ENCODE results near the gene GMCL2. TPM values are rescaled to one million over a fixed set of nuclear protein-coding genes. Genes with fewer than 3 reads are reported as not detected.

Gene GMCL2
- total RNA-seq, 4 donors from 2014 or later, result not detected

DNA sequence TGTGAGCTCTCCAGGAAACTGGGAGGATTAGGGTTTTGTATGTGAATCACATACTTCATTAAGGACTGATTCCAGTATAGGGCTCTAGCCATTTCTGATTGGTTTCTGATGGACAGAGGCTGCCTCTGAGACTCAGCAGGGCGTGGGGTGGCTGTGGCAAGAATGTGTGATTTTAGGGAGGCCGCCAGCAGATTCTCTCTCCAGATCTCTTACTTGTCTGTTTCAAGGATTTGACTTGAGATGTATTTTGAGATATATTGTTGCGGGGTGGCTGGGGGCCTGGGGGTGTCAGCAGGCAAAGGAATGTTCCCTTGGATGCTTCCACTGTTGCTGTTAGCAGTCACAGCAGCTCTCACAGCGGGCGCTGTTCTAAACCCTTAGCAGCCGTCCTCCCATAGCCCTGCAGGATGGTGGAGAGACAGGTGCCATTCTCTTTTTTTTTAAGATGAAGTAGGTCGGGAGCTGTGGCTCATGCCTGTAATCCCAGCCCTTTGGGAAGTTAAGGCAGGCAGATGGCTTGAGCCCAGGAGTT lies 9.2 kb upstream of the GMCL2 start:
- H3K9me3 ChIP-seq, result no peaks in the 10 kb centered on the region
- no peak for DNase-seq (ENCODE audit: extremely low spot score)
- no peaks in the 10 kb centered on the region for H3K36me3 ChIP-seq
- peaks cover 0 to 20% (median 0%) of the 10 kb centered on the region in 4 donors for H3K27me3 ChIP-seq
- 83% methylated on average over 4 of the region's 7 CpGs for WGBS
- no peak overlapping the region for H3K4me3 ChIP-seq
- intact Hi-C loops (cut with DNase I), result no loop called here
- no peak for TF ChIP-seq POLR2A (IDR thresholded peaks at IDR 0.05; ENCODE audit: low read depth)
- no peaks in the 10 kb centered on the region for H3K4me1 ChIP-seq
- no peak overlapping the region for H3K27ac ChIP-seq (replicated peaks in 1 of 4)

DNA sequence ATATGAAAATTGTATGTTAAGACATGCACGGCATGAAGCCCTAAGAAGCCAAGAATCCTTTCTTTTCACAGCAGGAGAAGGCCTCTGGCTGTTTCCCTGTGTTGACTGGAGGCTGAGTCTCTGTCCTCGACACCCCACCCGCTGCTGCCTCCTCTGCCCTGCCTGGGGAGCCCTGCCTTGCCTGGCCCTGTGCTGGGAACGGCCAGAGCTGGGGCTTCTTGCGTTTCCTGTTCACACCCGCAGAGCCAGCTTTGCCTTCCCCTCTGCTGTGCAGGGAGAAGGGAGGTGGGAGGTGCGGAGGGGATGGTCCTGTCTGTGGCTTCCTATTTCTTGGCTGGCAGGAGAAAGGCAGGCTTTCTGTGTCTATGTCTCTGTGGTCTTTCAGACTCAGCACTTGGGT lies 6.9 kb upstream of the GMCL2 start:
- H3K9me3 ChIP-seq, result no peaks in the 10 kb centered on the region
- 39% methylated on average over 6 of the region's 7 CpGs for WGBS

DNA sequence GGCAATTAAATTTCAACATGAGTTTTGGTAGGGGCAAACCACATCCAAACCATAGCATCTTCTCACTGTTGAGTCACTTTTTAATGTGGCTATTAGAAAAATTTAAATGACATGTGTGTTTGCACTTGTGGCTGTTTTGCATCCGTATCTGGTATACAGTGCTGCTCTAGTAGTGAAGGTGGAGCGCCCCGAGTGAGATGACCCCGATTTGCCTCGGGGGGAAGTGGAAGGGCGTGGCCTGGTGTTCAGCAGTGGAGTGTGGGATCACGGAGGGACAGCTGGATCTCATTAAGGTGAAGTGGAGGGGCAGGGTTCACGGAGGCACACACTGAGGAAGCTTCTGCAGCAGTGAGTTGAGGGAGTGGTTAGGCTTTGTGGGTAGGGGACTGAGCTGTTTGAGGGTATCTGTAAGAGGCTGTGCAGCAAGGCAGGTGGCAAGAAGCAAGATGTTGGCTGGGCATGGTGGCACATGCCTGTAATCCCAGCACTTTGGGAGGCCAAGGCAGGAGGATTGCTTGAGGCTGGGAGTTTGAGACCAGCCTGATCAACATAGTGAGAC lies 6.2 kb upstream of the GMCL2 start:
- Histone ChIP-seq H3K4me1 (no peaks in the 10 kb centered on the region), H3K36me3 (no peaks in the 10 kb centered on the region), H3K4me3 (no peak overlapping the region), H3K27me3 (peaks cover 0 to 26% (median 0%) of the 10 kb centered on the region in 4 donors), H3K9me3 (no peaks in the 10 kb centered on the region), H3K27ac (replicated peaks in 1 of 4) (no peak overlapping the region)
- whole genome bisulfite sequencing, result 70% methylated on average over 8 of the region's 8 CpGs
- DNase-seq (ENCODE audit: extremely low spot score), result no peak
- intact Hi-C loops (cut with DNase I), result no loop called here
- TF ChIP-seq EP300 (IDR thresholded peaks at IDR 0.05) (no peak), POLR2AphosphoS5 (IDR thresholded peaks at IDR 0.05) (no peak), POLR2A (IDR thresholded peaks at IDR 0.05; ENCODE audit: low read depth) (no peak)
- TF ChIP-seq, protein P1, sequence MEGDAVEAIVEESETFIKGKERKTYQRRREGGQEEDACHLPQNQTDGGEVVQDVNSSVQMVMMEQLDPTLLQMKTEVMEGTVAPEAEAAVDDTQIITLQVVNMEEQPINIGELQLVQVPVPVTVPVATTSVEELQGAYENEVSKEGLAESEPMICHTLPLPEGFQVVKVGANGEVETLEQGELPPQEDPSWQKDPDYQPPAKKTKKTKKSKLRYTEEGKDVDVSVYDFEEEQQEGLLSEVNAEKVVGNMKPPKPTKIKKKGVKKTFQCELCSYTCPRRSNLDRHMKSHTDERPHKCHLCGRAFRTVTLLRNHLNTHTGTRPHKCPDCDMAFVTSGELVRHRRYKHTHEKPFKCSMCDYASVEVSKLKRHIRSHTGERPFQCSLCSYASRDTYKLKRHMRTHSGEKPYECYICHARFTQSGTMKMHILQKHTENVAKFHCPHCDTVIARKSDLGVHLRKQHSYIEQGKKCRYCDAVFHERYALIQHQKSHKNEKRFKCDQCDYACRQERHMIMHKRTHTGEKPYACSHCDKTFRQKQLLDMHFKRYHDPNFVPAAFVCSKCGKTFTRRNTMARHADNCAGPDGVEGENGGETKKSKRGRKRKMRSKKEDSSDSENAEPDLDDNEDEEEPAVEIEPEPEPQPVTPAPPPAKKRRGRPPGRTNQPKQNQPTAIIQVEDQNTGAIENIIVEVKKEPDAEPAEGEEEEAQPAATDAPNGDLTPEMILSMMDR (IDR thresholded peaks at IDR 0.05), result no peak

More for the DNA sequence above, 6.9 kb upstream of the GMCL2 start:
- Histone ChIP-seq H3K4me3 (no peak overlapping the region), H3K36me3 (no peaks in the 10 kb centered on the region), H3K27ac (replicated peaks in 1 of 4) (no peak overlapping the region), H3K4me1 (no peaks in the 10 kb centered on the region), H3K27me3 (peaks cover 0 to 20% (median 0%) of the 10 kb centered on the region in 4 donors)
- intact Hi-C loops (cut with DNase I), result no loop called here
- DNase-seq (ENCODE audit: extremely low spot score), result no peak
- TF ChIP-seq, protein P1 (IDR thresholded peaks at IDR 0.05), result no peak
- TF ChIP-seq POLR2AphosphoS5 (IDR thresholded peaks at IDR 0.05), result no peak
- no peak for TF ChIP-seq POLR2A (IDR thresholded peaks at IDR 0.05; ENCODE audit: low read depth)
- no peak for TF ChIP-seq EP300 (IDR thresholded peaks at IDR 0.05)

DNA sequence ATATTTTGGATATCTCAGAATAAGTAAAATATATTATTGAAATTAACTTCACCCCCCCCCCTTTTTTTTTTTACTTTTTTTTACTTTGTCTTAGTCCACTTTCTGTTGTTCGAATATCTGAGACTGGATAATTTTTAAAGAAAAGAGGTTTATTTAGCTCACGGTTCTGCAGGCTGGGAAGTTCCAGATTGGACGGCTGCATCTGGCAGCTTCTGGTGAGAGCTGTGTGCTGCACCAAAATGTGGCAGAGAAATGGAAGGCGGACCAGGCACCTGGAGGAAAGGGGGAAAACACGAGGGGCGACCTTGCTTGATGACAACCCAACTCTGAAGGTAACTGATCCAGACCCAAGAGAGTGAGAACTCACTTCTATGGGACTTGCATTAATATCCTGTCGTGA lies 5.6 kb upstream of the GMCL2 start:
- WGBS, result 92% methylated on average over 7 of the region's 7 CpGs
- intact Hi-C loops (cut with DNase I), result no loop called here
- H3K9me3 ChIP-seq, result no peaks in the 10 kb centered on the region
- DNase-seq (ENCODE audit: extremely low spot score), result no peak
- H3K4me3 ChIP-seq, result no peak overlapping the region
- H3K27me3 ChIP-seq, result peaks cover 0 to 29% (median 0%) of the 10 kb centered on the region in 4 donors
- TF ChIP-seq POLR2A (IDR thresholded peaks at IDR 0.05; ENCODE audit: low read depth) (no peak), POLR2AphosphoS5 (IDR thresholded peaks at IDR 0.05) (no peak), EP300 (IDR thresholded peaks at IDR 0.05) (no peak)
- TF ChIP-seq, protein P1 (IDR thresholded peaks at IDR 0.05), result no peak
- H3K36me3 ChIP-seq, result no peaks in the 10 kb centered on the region
- no peak overlapping the region for H3K27ac ChIP-seq (replicated peaks in 1 of 4)
- H3K4me1 ChIP-seq, result no peaks in the 10 kb centered on the region

DNA sequence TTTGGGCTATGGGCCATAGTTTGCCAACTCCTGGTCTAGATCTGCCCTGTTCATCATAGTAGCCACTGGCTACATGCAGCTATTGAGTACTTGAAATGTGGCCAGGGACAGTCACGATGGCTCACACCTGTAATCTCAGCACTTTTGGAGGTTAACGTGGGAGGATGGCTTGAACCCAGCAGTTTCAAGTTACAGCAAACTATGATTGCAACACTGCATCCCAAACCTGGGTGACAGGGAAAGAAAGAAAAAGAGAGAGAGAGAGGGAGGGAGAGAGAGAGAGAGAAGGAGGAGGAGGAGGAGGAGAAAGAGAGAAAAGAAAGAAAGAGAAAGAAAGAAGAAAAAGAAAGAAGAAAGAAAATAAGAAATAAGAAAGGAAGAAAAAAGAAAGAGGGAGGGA lies 5.1 kb upstream of the GMCL2 start:
- intact Hi-C loops (cut with DNase I), result no loop called here
- no peak for DNase-seq (ENCODE audit: extremely low spot score)
- no peak overlapping the region for H3K27ac ChIP-seq (replicated peaks in 1 of 4)
- peaks cover 0 to 29% (median 0%) of the 10 kb centered on the region in 4 donors for H3K27me3 ChIP-seq
- TF ChIP-seq EP300 (IDR thresholded peaks at IDR 0.05), result no peak
- TF ChIP-seq, protein P1 (IDR thresholded peaks at IDR 0.05), result no peak
- no peak for TF ChIP-seq POLR2AphosphoS5 (IDR thresholded peaks at IDR 0.05)
- no peak for TF ChIP-seq POLR2A (IDR thresholded peaks at IDR 0.05; ENCODE audit: low read depth)
- no peak overlapping the region for H3K4me3 ChIP-seq
- no peaks in the 10 kb centered on the region for H3K9me3 ChIP-seq
- no peaks in the 10 kb centered on the region for H3K4me1 ChIP-seq
- WGBS, result 59% methylated on average over 2 of the region's 2 CpGs
- H3K36me3 ChIP-seq, result no peaks in the 10 kb centered on the region
